HL-60/S4 (cell line): Measurements from ENCODE around the gene RGL4.
"Not testable (repeated sequence)": the region's sequence is repeated elsewhere in the genome, so short reads cannot be mapped to it uniquely, and the experiment has no call there.

ENCODE experiments used
- in situ Hi-C: fragments of 300-500 bp; cut with MboI; formaldehyde crosslinking; loops from 2 replicates; pipeline ENCODE4 v1.14.3; 2022; ENCODE audit warnings: low sequenced_read_pairs

The RGL4 gene

GRCh38 chr22:23728108-23728507 is 37.3 kb downstream of the RGL4 start:
- in situ Hi-C loops: not testable (repeated sequence)

GRCh38 chr22:23737696-23738095 is 46.9 kb downstream of the RGL4 start:
- in situ Hi-C loops: no loop called here

- in situ Hi-C loops: no loop called here
Measured at GRCh38 chr22:23742505-23743264, 51.9 kb downstream of the RGL4 start.

GRCh38 chr22:23743303-23743705 is 52.5 kb downstream of the RGL4 start:
- in situ Hi-C loops: no loop called here

- in situ Hi-C loops: no loop called here
Measured at GRCh38 chr22:23744001-23744400, 53.2 kb downstream of the RGL4 start.

- in situ Hi-C loops: no loop called here
Measured at GRCh38 chr22:23744485-23744884, 53.7 kb downstream of the RGL4 start.

- in situ Hi-C loops: no loop called here
Measured at GRCh38 chr22:23745791-23746190, 55.0 kb downstream of the RGL4 start.
